Aorta (tissue), 5 donors: ENCODE results near the gene TBC1D8. TPM values are rescaled to one million over a fixed set of nuclear protein-coding genes. Genes with fewer than 3 reads are reported as not detected.
A peak's percentile ranks its signal among the peaks of the same experiment; 100 is the strongest.

Source experiments
- ATAC-seq: fragments of 200-7000 bp; cut with Tn5 transposase; one replicate; pipeline ENCODE4 v1.9.1; 2022; ENCODE audit warnings: moderate library complexity; ENCODE audit not compliant: low FRiP score
- DNase-seq, 2 donors: peaks; one replicate each; pipeline ENCODE4 v3.0.0-alpha.2; 2020
- H3K27ac ChIP-seq, 2 donors: one replicate each; pipeline ENCODE4 v1.5.1; 2013; ENCODE audit warnings: low read length in 2 of 2, mild to moderate bottlenecking in 2 of 2, moderate library complexity in 2 of 2, control low read depth in 1 of 2, inconsistent platforms in 1 of 2, low read depth in 1 of 2
- H3K27me3 ChIP-seq, 2 donors: one replicate each; pipeline ENCODE4 v1.6.1; 2013; ENCODE audit warnings: control low read depth in 1 of 2, low read length in 1 of 2, mild to moderate bottlenecking in 1 of 2, moderate library complexity in 1 of 2; ENCODE audit not compliant: insufficient read depth in 2 of 2, control insufficient read depth in 1 of 2
- H3K36me3 ChIP-seq, 2 donors: one replicate each; pipeline ENCODE4 v1.6.1; 2013; ENCODE audit warnings: control low read depth in 1 of 2, low read length in 1 of 2, mild to moderate bottlenecking in 1 of 2; ENCODE audit not compliant: insufficient read depth in 2 of 2, control insufficient read depth in 1 of 2
- H3K4me1 ChIP-seq, 2 donors: one replicate each; pipeline ENCODE4 v1.6.1; 2013; ENCODE audit warnings: low read length in 2 of 2, control low read depth in 1 of 2, mild to moderate bottlenecking in 1 of 2, moderate library complexity in 1 of 2; ENCODE audit not compliant: insufficient read depth in 2 of 2, control insufficient read depth in 1 of 2
- H3K4me3 ChIP-seq, 2 donors: one replicate each; pipeline ENCODE4 v1.5.1; 2013; ENCODE audit warnings: low read length in 2 of 2, control low read depth in 1 of 2, mild to moderate bottlenecking in 1 of 2
- H3K9me3 ChIP-seq: one replicate; pipeline ENCODE4 v1.6.1; 2013; ENCODE audit warnings: mild to moderate bottlenecking, low read length; ENCODE audit not compliant: control insufficient read depth
- WGBS, 2 donors: extraction: QIAGEN DNeasy Blood & Tissue Kit; methylation state at CpG; one replicate each; pipeline ENCODE4 v1.1.7; 2013; 5-methylcytosine and 5-hydroxymethylcytosine counted together
- intact Hi-C, 2 donors: fragments of 100-400 bp; cut with DNase I; formaldehyde crosslinking; loops; one replicate each; pipeline versions ENCODE4 v1.14.2 to v1.15.0; 2022
- polyA plus RNA-seq, 2 donors: library from polyadenylated mRNA; stranded (reverse); fragments of 200-250 nt; gene quantifications; one replicate each; pipeline ENCODE4 v1.2.3, GENCODE V29; 2013
- total RNA-seq, 2 donors: library from RNA; stranded (reverse); fragmentation: NEBNext Ultra II Directional; extraction: Animal tissue kit (Norgen Biotek cat#: 25700); gene quantifications; one replicate each; pipeline ENCODE4 v1.2.1, GENCODE V29; 2021
- donor health status: healthy with polysubstance abuse.
- donor health status: Bipolar disorder and iron deficiency.
- donor health status: DM: no; HTN: no; CAD: no.
- donor health status: DM: no; HTN: no; CAD: no.
- donor health status: DM: yes; HTN: yes; CAD: no.

TBC1D8 gene
- total and polyA plus RNA-seq, 4 donors: 7.8 to 28.8 (median 23.4) TPM

- WGBS, 2 donors: 87% methylated on average over 4 of the region's 4 CpGs
- no peak for DNase-seq
- no peak for ATAC-seq
- Histone ChIP-seq H3K27ac (no peak overlapping the region), H3K36me3 (no peaks in the 10 kb centered on the region), H3K4me1 (no peaks in the 10 kb centered on the region), H3K9me3 (no peaks in the 10 kb centered on the region), H3K4me3 (no peak overlapping the region), H3K27me3 (no peaks in the 10 kb centered on the region)
- intact Hi-C loops: loop anchor here in 1 of 2 donors (5.0 kb wide), 1 partner anchor 381 kb away; no protein-coding TSS in a partner anchor
Measured at GRCh38 chr2:100987974-100988373, 163.2 kb downstream of the TBC1D8 start.

- Histone ChIP-seq H3K27ac (no peak overlapping the region), H3K36me3 (no peaks in the 10 kb centered on the region), H3K4me3 (no peak overlapping the region), H3K9me3 (no peaks in the 10 kb centered on the region), H3K27me3 (no peaks in the 10 kb centered on the region), H3K4me1 (no peaks in the 10 kb centered on the region)
- ATAC-seq (no peak), DNase-seq (no peak)
- intact Hi-C loops: loop anchor here in 1 of 2 donors (5.0 kb wide), 1 partner anchor 380 kb away; no protein-coding TSS in a partner anchor
- WGBS, 2 donors: 89 to 94% methylated on average over 3 of the region's 3 CpGs
Measured at GRCh38 chr2:100987536-100987935, 163.6 kb downstream of the TBC1D8 start.

DNA sequence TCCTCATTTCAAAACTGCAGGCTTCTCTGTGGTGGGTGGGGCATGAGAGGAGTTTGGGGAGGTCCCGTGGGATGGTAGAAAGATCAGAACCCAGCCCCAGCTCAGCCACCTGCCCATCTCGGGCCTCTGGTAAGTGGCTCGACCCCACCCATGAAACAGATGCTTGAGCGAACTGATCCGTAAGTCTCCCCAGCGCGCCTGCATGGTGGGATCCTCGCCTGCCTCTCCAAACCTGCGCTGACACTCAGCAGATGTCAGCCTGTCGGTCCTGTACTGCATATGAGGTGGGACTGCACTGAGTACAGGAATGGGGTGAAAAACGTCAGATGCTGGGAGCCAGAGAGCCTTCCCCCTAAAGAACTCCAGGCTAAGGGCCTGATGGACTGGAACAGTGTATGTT, 165.0 kb downstream of the TBC1D8 start:
- no peak overlapping the region for H3K4me3 ChIP-seq
- 90 to 92% methylated on average over 11 of the region's 11 CpGs for WGBS, 2 donors
- ATAC-seq (no peak), DNase-seq (no peak)
- H3K36me3 ChIP-seq: no peaks in the 10 kb centered on the region
- no peaks in the 10 kb centered on the region for H3K27me3 ChIP-seq
- no peaks in the 10 kb centered on the region for H3K9me3 ChIP-seq
- H3K4me1 ChIP-seq: no peaks in the 10 kb centered on the region
- intact Hi-C loops: loop anchor here in 1 of 2 donors (5.0 kb wide), 1 partner anchor 379 kb away; no protein-coding TSS in a partner anchor
- no peak overlapping the region for H3K27ac ChIP-seq

DNA sequence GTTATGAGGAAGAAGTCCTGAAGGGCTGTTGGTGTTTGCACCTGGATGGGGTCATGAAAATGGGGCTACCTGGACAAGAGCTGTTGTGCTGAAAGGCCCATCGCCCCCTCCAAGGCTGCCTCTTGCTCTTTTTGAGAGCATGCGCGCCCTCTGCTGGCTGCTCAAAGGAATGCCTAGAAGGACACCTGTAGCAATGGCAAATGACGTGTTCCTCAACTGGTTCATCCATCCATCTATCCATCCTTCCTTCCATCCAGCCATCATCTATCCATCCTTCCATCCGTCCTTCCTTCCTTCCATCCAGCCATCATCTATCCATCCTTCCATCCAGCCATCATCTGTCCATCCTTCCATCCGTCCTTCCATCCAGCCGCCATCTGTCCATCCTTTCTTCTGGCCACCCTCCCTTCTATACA, 166.3 kb downstream of the TBC1D8 start:
- 28 to 31% methylated on average over 7 of the region's 7 CpGs for WGBS, 2 donors
- no peaks in the 10 kb centered on the region for H3K4me1 ChIP-seq
- H3K4me3 ChIP-seq: no peak overlapping the region
- intact Hi-C loops: loop anchor here (1.0 to 5.0 kb wide), 5 partner anchors 108 to 378 kb away; no protein-coding TSS in a partner anchor
- no peaks in the 10 kb centered on the region for H3K36me3 ChIP-seq
- no peaks in the 10 kb centered on the region for H3K27me3 ChIP-seq
- ATAC-seq (peak; percentile 77), DNase-seq (peak; percentile 84 to 93)
- no peaks in the 10 kb centered on the region for H3K9me3 ChIP-seq
- no peak overlapping the region for H3K27ac ChIP-seq

DNA sequence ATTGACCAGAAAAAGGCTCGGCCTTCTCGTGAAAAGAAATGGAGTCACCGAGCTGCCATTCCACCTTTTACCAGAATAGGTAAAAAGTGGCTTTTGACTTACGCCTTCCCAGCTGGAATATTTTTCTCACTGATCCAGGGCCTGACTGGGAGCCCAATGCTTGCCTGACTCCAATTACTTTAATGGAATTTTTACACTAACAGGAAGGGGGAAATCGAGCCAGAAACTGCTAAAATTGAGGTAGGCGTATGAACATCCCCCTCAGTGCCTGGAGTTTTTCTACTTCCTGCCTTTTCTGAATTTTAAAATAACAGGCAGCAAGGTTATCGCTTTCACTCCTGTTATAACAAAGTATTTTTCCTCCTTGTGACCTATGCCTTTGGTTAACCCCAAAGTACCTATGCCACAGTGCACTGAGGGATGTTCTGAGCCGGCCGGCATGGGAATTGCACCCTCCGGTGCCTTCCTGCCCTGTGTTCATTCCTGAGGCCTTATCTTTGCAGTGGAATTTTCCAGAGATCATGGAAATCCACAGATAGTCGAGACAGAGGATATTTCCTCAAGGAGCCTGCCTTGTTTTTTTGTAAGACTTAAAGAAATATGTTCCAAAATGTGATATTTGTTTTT, 167.4 kb downstream of the TBC1D8 start:
- 9 to 22% methylated on average over 11 of the region's 11 CpGs for WGBS, 2 donors
- no peaks in the 10 kb centered on the region for H3K27me3 ChIP-seq
- no peak for DNase-seq
- H3K9me3 ChIP-seq: no peaks in the 10 kb centered on the region
- ATAC-seq: peak; percentile 51
- no peaks in the 10 kb centered on the region for H3K4me1 ChIP-seq
- H3K4me3 ChIP-seq: no peak overlapping the region
- intact Hi-C loops: loop anchor here (1.0 to 5.0 kb wide), 4 partner anchors 106 to 377 kb away; no protein-coding TSS in a partner anchor
- H3K27ac ChIP-seq: peak overlapping the region; percentile 15 to 69
- H3K36me3 ChIP-seq: no peaks in the 10 kb centered on the region

DNA sequence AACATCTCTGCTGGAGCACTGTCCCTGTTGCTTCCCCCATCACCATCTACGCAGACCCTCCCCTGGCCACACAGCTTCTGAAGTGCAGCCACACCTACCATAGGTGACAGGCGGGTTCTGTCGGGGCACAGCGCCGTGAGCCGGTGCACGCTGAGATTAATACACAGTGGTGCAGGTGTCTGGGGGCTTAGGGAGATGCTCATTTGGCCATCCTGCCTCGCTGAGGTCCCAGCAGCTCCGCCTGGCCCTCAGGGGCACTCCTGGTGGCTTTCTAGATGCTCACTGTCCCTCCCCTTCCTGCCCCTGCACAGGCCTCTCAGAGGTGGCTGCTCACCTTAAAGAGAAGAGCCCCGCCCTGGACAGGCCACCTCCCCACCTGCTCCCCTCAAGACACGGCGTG, 168.0 kb downstream of the TBC1D8 start:
- Histone ChIP-seq H3K9me3 (no peaks in the 10 kb centered on the region), H3K4me1 (no peaks in the 10 kb centered on the region), H3K27ac (peak overlapping the region in 1 of 2 donors; percentile 69), H3K4me3 (no peak overlapping the region), H3K27me3 (no peaks in the 10 kb centered on the region), H3K36me3 (no peaks in the 10 kb centered on the region)
- intact Hi-C loops: loop anchor here (5.0 kb wide), 2 partner anchors 106 to 251 kb away; no protein-coding TSS in a partner anchor
- peak in 1 of 2 donors; percentile 68 for DNase-seq
- WGBS, 2 donors: 88 to 91% methylated on average over 12 of the region's 12 CpGs
- no peak for ATAC-seq

GRCh38 chr2:100982431-100982861, 168.7 kb downstream of the TBC1D8 start:
- DNase-seq (peak in 1 of 2 donors; percentile 59), ATAC-seq (no peak)
- no peaks in the 10 kb centered on the region for H3K4me1 ChIP-seq
- H3K9me3 ChIP-seq: no peaks in the 10 kb centered on the region
- H3K4me3 ChIP-seq: no peak overlapping the region
- no peaks in the 10 kb centered on the region for H3K27me3 ChIP-seq
- 80 to 83% methylated on average over 8 of the region's 8 CpGs for WGBS, 2 donors
- no peak overlapping the region for H3K27ac ChIP-seq
- H3K36me3 ChIP-seq: no peaks in the 10 kb centered on the region
- intact Hi-C loops: loop anchor here (5.0 kb wide), 2 partner anchors 105 to 250 kb away; no protein-coding TSS in a partner anchor

- H3K9me3 ChIP-seq: no peaks in the 10 kb centered on the region
- WGBS, 2 donors: 93 to 97% methylated on average over 2 of the region's 2 CpGs
- no peaks in the 10 kb centered on the region for H3K27me3 ChIP-seq
- H3K27ac ChIP-seq: peak overlapping the region in 1 of 2 donors; percentile 19
- no peaks in the 10 kb centered on the region for H3K4me1 ChIP-seq
- H3K36me3 ChIP-seq: no peaks in the 10 kb centered on the region
- ATAC-seq (no peak), DNase-seq (no peak)
- no peak overlapping the region for H3K4me3 ChIP-seq
- intact Hi-C loops: loop anchor here (5.0 kb wide), 2 partner anchors 104 to 249 kb away; no protein-coding TSS in a partner anchor
Measured at GRCh38 chr2:100981011-100981410, 170.2 kb downstream of the TBC1D8 start.

DNA sequence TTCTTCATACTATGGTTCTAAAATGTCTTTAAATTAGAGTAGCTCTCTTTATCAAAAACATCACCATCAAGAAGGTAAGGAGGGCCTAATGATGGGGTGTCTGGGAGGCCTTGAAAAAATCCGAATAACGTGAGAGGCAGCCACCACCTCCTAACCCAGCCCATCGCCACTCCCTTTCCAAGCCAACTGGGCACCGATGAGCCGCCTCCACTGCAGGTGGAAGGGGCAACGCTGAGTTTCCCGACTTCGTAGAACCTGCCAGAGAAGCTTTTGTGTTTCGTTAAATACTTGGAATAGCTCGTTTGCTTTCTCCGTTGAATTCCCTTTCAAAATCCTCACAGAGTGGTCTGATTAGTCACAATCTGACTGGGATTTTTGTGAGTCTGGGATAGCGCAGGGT, 171.1 kb downstream of the TBC1D8 start:
- peak overlapping the region in 1 of 2 donors; percentile 19 for H3K27ac ChIP-seq
- intact Hi-C loops: loop anchor here (5.0 kb wide), 2 partner anchors 103 to 248 kb away; no protein-coding TSS in a partner anchor
- WGBS, 2 donors: 93 to 96% methylated on average over 12 of the region's 12 CpGs
- no peaks in the 10 kb centered on the region for H3K4me1 ChIP-seq
- no peak overlapping the region for H3K4me3 ChIP-seq
- H3K27me3 ChIP-seq: no peaks in the 10 kb centered on the region
- no peaks in the 10 kb centered on the region for H3K9me3 ChIP-seq
- peaks cover 0 to 1% of the 10 kb centered on the region in 2 donors for H3K36me3 ChIP-seq
- ATAC-seq (no peak), DNase-seq (peak in 1 of 2 donors; percentile 58)
